HG02610 (cell line): ENCODE results near the gene AGAP1.

Experiments
- ATAC-seq: cut with Tn5 transposase; IDR thresholded peaks from one replicate; pipeline ENCODE4 v1.9.1; 2021; ENCODE audit warnings: mild to moderate bottlenecking, moderate library complexity; ENCODE audit not compliant: unreplicated experiment

AGAP1 gene

GRCh38 chr2:235626658-235627057 lies 132.8 kb downstream of the AGAP1 start:
- no peak for ATAC-seq

DNA sequence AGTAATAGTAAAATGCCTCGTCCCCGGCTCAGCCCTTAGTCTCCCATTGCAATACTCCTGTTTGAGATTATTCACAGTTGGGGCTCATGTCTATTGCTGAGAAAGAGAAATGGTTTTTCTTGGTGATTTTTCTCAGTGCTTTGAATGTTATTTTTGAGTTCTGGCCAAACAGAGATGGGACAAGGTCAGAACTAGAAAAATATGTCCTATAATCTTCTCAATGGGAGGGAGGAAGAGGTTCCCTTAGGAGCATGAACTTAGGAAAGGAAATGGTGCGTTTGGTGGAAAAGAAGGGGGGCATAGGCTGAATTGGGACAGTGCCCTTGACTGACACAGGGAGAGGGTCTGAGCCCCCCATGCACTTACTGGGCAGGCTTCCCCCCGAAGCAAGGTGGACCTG lies 133.8 kb downstream of the AGAP1 start:
- ATAC-seq: no peak

- ATAC-seq: no peak
Measured at GRCh38 chr2:235630718-235631296, 137.0 kb downstream of the AGAP1 start.

DNA sequence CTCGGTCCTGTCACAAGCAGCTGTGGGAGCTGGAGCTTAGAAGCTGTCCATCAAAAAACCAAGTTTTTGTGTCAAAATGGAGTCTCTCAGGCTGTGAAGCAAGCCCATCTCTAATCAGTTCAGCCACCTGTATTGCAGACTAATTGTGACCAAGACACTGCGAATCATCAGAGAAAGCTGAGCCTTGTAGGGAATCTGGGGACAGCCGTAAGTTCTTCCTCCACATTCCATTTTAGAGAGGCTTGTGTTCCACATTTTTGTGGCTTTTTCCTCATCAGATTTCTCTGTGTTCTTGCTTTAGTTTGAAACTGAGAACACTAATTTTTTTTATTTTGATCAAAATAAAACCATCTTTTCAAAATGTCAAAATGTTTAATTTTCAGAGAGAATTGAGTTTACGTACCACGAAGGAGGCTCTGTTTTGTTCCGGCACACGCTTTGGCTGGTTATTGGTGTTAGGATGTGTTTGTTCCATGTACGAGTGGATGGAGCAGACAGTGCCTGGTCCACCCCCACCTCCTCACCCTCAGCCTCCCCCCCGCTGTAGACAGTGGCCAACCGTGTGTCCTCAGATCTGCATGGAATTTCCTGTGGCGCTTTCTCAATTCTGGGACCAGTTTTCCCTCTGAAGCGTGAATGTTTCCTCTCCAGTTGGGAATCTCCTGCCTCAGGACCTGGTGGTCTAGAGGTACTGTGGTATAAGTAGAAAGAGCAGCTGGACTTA lies 140.8 kb downstream of the AGAP1 start:
- ATAC-seq: no peak

GRCh38 chr2:235636546-235636945 lies 142.7 kb downstream of the AGAP1 start:
- no peak for ATAC-seq

DNA sequence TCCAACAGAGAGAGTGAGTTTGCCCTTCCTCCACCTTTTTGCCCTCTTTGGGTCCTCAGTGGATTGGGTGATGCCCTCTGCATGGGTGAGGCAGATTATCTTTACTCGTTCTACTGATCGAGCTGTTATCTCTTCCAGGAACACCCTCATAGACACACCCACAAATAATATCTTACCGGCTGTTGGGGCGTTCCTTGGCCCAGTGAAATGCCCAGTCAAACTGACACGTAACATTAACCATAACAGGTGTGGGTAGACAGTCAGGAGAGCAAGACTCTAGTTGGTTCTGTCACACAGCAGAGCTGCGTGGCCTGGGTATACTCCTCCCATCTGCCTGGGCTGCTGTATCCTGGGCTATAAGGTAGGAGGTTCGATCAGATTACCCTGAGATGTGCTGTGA lies 144.1 kb downstream of the AGAP1 start:
- ATAC-seq: no peak

GRCh38 chr2:235638541-235639427 lies 144.9 kb downstream of the AGAP1 start:
- ATAC-seq: no peak

DNA sequence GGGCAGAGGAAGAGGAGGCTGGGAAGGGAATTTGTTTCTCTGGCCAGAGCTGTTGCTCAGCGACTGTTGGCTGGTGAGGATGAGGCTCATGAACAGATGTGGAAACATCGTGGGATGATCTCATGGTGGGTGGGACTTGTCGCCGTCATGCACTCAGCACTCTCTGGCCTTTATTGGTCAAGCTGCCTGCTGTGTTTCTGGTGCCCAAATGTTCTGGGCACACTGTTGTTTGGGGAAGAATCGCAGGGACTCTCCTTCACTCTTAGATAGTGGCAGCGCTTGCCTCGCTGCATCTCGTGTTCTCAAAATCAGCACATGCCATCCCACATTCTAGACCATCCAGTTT lies 145.6 kb downstream of the AGAP1 start:
- ATAC-seq: no peak

DNA sequence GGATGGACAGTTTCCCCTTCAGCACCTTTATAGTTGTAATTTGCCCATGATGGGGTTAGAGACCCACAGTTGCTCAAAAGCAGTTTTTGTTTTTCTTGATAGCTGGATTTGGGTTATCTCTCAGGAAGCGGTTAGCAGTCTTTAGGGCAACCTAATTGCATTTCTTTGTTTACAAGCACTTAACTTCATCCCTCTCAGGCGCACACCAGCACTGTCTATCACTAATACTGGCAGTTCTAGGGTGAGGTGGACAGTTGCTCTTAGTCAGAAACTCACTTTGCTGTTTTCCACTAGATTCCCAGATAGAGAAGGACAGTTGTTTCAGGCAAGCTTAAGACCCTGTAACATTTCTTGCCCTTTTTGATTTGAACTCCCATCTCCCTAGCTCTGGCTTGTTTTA lies 146.0 kb downstream of the AGAP1 start:
- no peak for ATAC-seq

GRCh38 chr2:235640377-235640776 lies 146.5 kb downstream of the AGAP1 start:
- ATAC-seq: no peak

DNA sequence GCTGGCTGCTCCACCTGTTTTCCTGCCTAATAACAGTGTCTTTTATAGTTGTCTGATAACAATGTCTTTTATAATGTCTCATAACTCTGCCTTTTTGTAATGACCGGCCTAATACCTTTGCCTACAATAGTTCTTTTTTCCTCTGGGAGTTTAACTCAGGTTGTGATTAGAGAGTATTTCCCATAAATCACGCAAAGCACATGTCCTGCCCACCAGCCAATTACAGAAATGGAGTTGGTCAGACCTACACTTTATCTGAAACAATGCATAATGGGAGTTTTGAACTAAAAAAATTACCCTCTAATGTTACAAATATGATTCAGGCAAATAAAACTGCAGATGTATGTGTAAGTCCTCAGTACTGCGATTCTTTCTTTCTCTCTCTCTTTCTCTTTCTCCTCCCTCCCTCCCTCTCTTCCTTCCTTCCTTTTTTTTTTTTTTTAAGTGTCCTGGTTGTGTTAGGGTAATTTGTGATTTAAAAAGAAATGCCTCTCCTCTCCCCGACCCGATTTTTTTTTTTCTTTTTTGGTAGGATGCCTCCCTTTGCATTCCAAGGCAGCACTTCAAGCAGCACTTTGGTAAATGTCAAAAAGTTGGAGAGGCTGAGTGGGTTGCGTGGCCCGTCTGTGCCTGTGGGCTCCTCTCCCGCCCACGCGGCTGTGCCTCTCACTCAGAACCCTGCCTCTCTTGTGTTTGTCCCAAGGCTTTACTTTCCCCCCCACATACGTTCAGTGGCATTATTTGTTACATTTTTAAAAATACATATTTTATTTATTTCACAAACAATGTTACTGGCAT lies 147.3 kb downstream of the AGAP1 start:
- ATAC-seq: no peak

GRCh38 chr2:235641956-235642355 lies 148.1 kb downstream of the AGAP1 start:
- ATAC-seq: no peak

GRCh38 chr2:235642446-235643098 lies 148.7 kb downstream of the AGAP1 start:
- no peak for ATAC-seq

DNA sequence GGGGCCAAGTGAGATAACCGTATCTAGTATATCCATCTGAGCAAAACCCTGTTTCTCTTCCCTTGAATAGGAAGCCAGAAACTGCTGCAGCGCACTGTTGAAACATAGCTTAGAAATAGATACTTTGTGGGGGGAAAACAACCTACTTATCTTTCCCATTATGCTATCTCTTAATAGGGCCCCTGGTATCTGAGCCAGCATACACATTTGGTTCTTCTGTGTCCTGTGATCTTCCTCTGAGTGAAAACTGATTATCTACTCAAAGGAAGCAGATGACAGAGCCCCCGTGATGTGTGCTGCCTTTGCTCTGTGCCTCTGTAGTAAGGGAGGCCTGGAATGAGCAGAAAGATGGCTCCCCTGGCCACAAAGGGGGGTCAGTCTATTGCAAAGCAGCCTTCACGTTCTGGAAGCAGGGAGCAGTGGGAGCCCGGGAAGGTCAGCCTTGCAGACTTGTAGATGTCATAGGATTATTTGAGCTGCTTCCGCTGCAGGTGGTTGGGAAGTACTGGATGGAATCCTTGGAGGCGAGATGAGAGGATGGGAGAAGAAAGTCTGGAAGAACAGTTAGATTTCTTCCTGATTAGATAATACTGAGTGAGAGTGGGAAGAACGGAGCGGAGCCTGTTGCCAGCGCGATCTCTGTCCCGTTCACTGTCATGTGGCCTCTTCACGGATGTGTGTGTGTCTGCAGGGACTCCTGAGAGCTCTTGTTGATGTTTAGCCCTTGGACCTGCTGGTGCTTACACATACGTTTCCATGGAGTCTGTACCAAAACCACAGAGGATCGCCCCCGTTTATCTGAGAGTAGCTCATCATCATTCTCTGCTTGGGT lies 150.1 kb downstream of the AGAP1 start:
- no peak for ATAC-seq

GRCh38 chr2:235647264-235647663 lies 153.4 kb downstream of the AGAP1 start:
- no peak for ATAC-seq

DNA sequence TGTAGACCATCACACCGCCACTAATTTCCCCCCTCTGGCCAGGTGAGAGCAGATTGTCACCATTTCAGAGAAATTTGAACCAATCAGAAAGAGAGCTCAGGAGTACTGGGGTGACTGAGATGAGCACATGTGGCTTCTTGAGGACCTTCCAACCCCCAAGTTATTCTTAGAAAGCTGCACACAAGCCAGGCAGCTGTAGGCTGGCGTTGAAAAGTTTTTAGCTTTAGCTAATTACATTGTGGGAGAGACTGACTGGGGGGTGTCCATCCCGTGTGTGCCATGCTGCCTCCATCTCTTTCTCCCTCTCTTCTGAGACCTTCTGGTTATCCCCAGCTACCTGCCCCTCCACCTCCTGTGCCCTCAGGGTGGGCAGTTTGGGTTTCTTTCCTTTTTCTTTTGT lies 154.0 kb downstream of the AGAP1 start:
- no peak for ATAC-seq

- no peak for ATAC-seq
Measured at GRCh38 chr2:235649418-235649817, 155.6 kb downstream of the AGAP1 start.

- ATAC-seq: no peak
Measured at GRCh38 chr2:235651643-235652042, 157.8 kb downstream of the AGAP1 start.

- no peak for ATAC-seq
Measured at GRCh38 chr2:235654103-235654813, 160.4 kb downstream of the AGAP1 start.
